H1 (cell line): ENCODE results near the gene GUCA2B. TPM values are rescaled to one million over a fixed set of nuclear protein-coding genes. Genes with fewer than 3 reads are reported as not detected.

Experiments
- CTCF ChIA-PET: fragments of 300-600 bp; sonication (Branson Sonifier 250); formaldehyde crosslinking; loops from one replicate; lab custom pipeline; 2021; ENCODE audit not compliant: partially characterized antibody; lab: Charles Lee
- POLR2A ChIA-PET: fragments of 300-600 bp; sonication (Branson Sonifier 250); formaldehyde crosslinking; loops from one replicate; lab custom pipeline; 2021; ENCODE audit warnings: inconsistent platforms; ENCODE audit not compliant: partially characterized antibody; lab: Charles Lee
- DNase-seq, 2 experiments: peaks; one replicate each; pipeline versions ENCODE4 v3.0.0 to v3.0.0-alpha.2; 2010 to 2022; ENCODE audit warnings: low spot score in 2 of 2, low read depth in 1 of 2, mixed read lengths in 1 of 2
- FAIRE-seq: peaks from 2 replicates; lab custom pipeline; 2011; peaks lifted over from hg19 to GRCh38; lab: Jason Lieb, UNC
- H2AFZ ChIP-seq: 2 replicates; pipeline ENCODE4 v1.8.1; 2012; ENCODE audit warnings: low read length, inconsistent platforms
- H2AK5ac ChIP-seq: 2 replicates; pipeline ENCODE4 v1.6.1; 2013; ENCODE audit warnings: low read depth, low read length
- H2BK120ac ChIP-seq: replicated peaks from 2 replicates; pipeline ENCODE3; 2013; ENCODE audit warnings: low read depth, low read length, inconsistent platforms
- H2BK12ac ChIP-seq: 2 replicates; pipeline ENCODE4 v1.6.1; 2013; ENCODE audit warnings: low read depth, low read length
- H2BK15ac ChIP-seq: 2 replicates; pipeline ENCODE4 v1.6.1; 2013; ENCODE audit warnings: low read length
- H2BK20ac ChIP-seq: 2 replicates; pipeline ENCODE4 v1.6.1; 2013; ENCODE audit warnings: low read length
- H2BK5ac ChIP-seq: 2 replicates; pipeline ENCODE4 v1.6.1; 2013; ENCODE audit warnings: low read depth, low read length
- H3K14ac ChIP-seq: 2 replicates; pipeline ENCODE4 v1.6.1; 2013; ENCODE audit warnings: inconsistent platforms; ENCODE audit not compliant: insufficient read length
- H3K18ac ChIP-seq: 2 replicates; pipeline ENCODE4 v1.6.1; 2013; ENCODE audit warnings: low read length; ENCODE audit errors: extremely low read depth
- H3K23ac ChIP-seq: 2 replicates; pipeline ENCODE4 v1.6.1; 2013; ENCODE audit warnings: inconsistent platforms; ENCODE audit not compliant: insufficient read length
- H3K23me2 ChIP-seq: 2 replicates; pipeline ENCODE4 v1.6.1; 2013; ENCODE audit warnings: low read depth, low read length
- H3K27ac ChIP-seq: 2 replicates; pipeline ENCODE4 v1.6.1; 2011; ENCODE audit warnings: low read depth, low read length, inconsistent platforms
- H3K27me3 ChIP-seq, 4 experiments: replicated peaks in 1 of 4; 1 replicate in 1 of 4; 2 replicates in 3 of 4; pipeline versions ENCODE4 v1.6.1 to v1.8.1; 2011 to 2013; ENCODE audit warnings: low read length in 3 of 4, mild to moderate bottlenecking in 3 of 4, inconsistent platforms in 2 of 4, mixed read lengths in 2 of 4, moderate library complexity in 1 of 4; ENCODE audit not compliant: control insufficient read depth in 3 of 4, insufficient read depth in 3 of 4; ENCODE audit errors: extremely low read depth in 1 of 4
- H3K36me3 ChIP-seq, 4 experiments: 2 replicates each; pipeline versions ENCODE4 v1.6.1 to v1.8.1; 2011 to 2013; ENCODE audit warnings: mild to moderate bottlenecking in 4 of 4, low read length in 3 of 4, moderate library complexity in 2 of 4, control low read depth in 1 of 4, inconsistent platforms in 1 of 4; ENCODE audit not compliant: insufficient read depth in 4 of 4, control insufficient read depth in 2 of 4
- H3K4ac ChIP-seq: replicated peaks from 2 replicates; pipeline ENCODE3; 2013; ENCODE audit warnings: low read length, low read depth, mixed read lengths, inconsistent platforms; ENCODE audit not compliant: insufficient read length
- H3K4me1 ChIP-seq, 4 experiments: replicated peaks in 1 of 4; 1 replicate in 1 of 4; 2 replicates in 3 of 4; pipeline versions ENCODE4 v1.6.1 to v1.8.1; 2011 to 2013; ENCODE audit warnings: low read length in 3 of 4, inconsistent platforms in 2 of 4, mixed read lengths in 1 of 4; ENCODE audit not compliant: insufficient read depth in 4 of 4, control insufficient read depth in 3 of 4
- H3K4me2 ChIP-seq, 2 experiments: 2 replicates each; pipeline versions ENCODE4 v1.6.1 to v1.8.1; 2011 to 2013; ENCODE audit warnings: low read depth in 2 of 2, low read length in 2 of 2, control low read depth in 1 of 2, inconsistent platforms in 1 of 2, mild to moderate bottlenecking in 1 of 2; ENCODE audit not compliant: insufficient read depth in 1 of 2
- H3K4me3 ChIP-seq, 4 experiments: fragments of 200-600, 300-600 bp in 1 of 4; sonication (generic), shearing (Covaris generic), sonication (Bioruptor Twin) in 1 of 4; 2 replicates each; pipeline versions ENCODE4 v1.5.1 to v1.8.1; 2011 to 2016; ENCODE audit warnings: low read length in 4 of 4, low read depth in 3 of 4, control low read depth in 2 of 4, inconsistent platforms in 2 of 4, mild to moderate bottlenecking in 2 of 4, mixed read lengths in 1 of 4, moderate library complexity in 1 of 4; ENCODE audit not compliant: insufficient read depth in 2 of 4; ENCODE audit errors: extremely low read depth in 1 of 4
- H3K56ac ChIP-seq: replicated peaks from 2 replicates; pipeline ENCODE3; 2013; ENCODE audit warnings: low read depth, mild to moderate bottlenecking, mixed read lengths, low read length, inconsistent platforms; ENCODE audit not compliant: insufficient read length
- H3K79me1 ChIP-seq: 2 replicates; pipeline ENCODE4 v1.6.1; 2013; ENCODE audit warnings: low read depth, low read length, control low read depth
- H3K79me2 ChIP-seq, 2 experiments: 2 replicates each; pipeline versions ENCODE4 v1.6.1 to v1.8.1; 2012 to 2013; ENCODE audit warnings: low read length in 2 of 2, mild to moderate bottlenecking in 2 of 2, inconsistent platforms in 1 of 2; ENCODE audit not compliant: insufficient read depth in 2 of 2, control insufficient read depth in 1 of 2
- H3K9ac ChIP-seq, 4 experiments: replicated peaks in 1 of 4; 1 replicate in 1 of 4; 2 replicates in 3 of 4; pipeline versions ENCODE4 v1.6.1 to v1.8.1; 2011 to 2013; ENCODE audit warnings: low read depth in 3 of 4, low read length in 3 of 4, control low read depth in 2 of 4, mild to moderate bottlenecking in 2 of 4, moderate library complexity in 2 of 4, inconsistent platforms in 1 of 4; ENCODE audit errors: extremely low read depth in 1 of 4
- H3K9me3 ChIP-seq, 2 experiments: 2 replicates each; pipeline versions ENCODE4 v1.6.1 to v1.8.1; 2012 to 2013; ENCODE audit warnings: mild to moderate bottlenecking in 2 of 2, moderate library complexity in 2 of 2, control low read depth in 1 of 2, inconsistent platforms in 1 of 2, low read depth in 1 of 2, low read length in 1 of 2, mixed read lengths in 1 of 2; ENCODE audit not compliant: insufficient read depth in 2 of 2
- H4K20me1 ChIP-seq, 2 experiments: replicated peaks in 1 of 2; 2 replicates each; pipeline versions ENCODE3 to v1.8.1; 2011 to 2013; ENCODE audit warnings: inconsistent platforms in 2 of 2, low read length in 2 of 2, mild to moderate bottlenecking in 1 of 2; ENCODE audit not compliant: insufficient read depth in 2 of 2, control insufficient read depth in 1 of 2
- H4K5ac ChIP-seq: 2 replicates; pipeline ENCODE4 v1.6.1; 2013; ENCODE audit warnings: low read length, low read depth, mixed read lengths, inconsistent platforms; ENCODE audit not compliant: insufficient read length
- H4K8ac ChIP-seq: 2 replicates; pipeline ENCODE4 v1.8.0; 2013; ENCODE audit warnings: mild to moderate bottlenecking, moderate library complexity, low read length, inconsistent platforms; ENCODE audit not compliant: insufficient read depth; ENCODE audit errors: extremely low read depth
- H4K91ac ChIP-seq: replicated peaks from 2 replicates; pipeline ENCODE3; 2013; ENCODE audit warnings: low read length, mixed read lengths, inconsistent platforms; ENCODE audit not compliant: insufficient read length
- BACH1 ChIP-seq: IDR thresholded peaks from 2 replicates; pipeline ENCODE4 v1.6.1; 2012; ENCODE audit warnings: low read length, improper control_type of control experiment
- BRCA1 ChIP-seq: IDR thresholded peaks from 2 replicates; pipeline ENCODE4 v1.6.1; 2012; ENCODE audit warnings: low read depth, low read length, improper control_type of control experiment
- CTCF ChIP-seq, 3 experiments: IDR thresholded peaks; 1 replicate in 2 of 3; 2 replicates in 1 of 3; pipeline versions ENCODE4 v1.5.1 to v1.6.1; 2011; ENCODE audit warnings: low read length in 3 of 3, mild to moderate bottlenecking in 3 of 3, inconsistent platforms in 2 of 3, low read depth in 1 of 3, moderate library complexity in 1 of 3; ENCODE audit not compliant: insufficient read depth in 1 of 3; ENCODE audit errors: control extremely low read depth in 1 of 3
- EP300 ChIP-seq, 2 experiments: IDR thresholded peaks; 1 replicate in 1 of 2; 2 replicates in 1 of 2; pipeline ENCODE4 v1.6.1; 2011 to 2012; ENCODE audit warnings: low read depth in 2 of 2, low read length in 2 of 2, mild to moderate bottlenecking in 2 of 2, borderline replicate concordance in 1 of 2, inconsistent platforms in 1 of 2, moderate library complexity in 1 of 2
- HDAC6 ChIP-seq: IDR thresholded peaks from one replicate; pipeline ENCODE4 v1.7.1; 2012; ENCODE audit warnings: low read depth, mild to moderate bottlenecking, inconsistent platforms, low read length, moderate library complexity
- JUN ChIP-seq: IDR thresholded peaks from 2 replicates; pipeline ENCODE4 v1.6.1; 2011; ENCODE audit warnings: low read depth, mild to moderate bottlenecking, improper control_type of control experiment, low read length
- JUND ChIP-seq: IDR thresholded peaks from 2 replicates; pipeline ENCODE4 v1.6.1; 2011; ENCODE audit warnings: mild to moderate bottlenecking, improper control_type of control experiment, low read length
- KDM4A ChIP-seq: IDR thresholded peaks from one replicate; pipeline ENCODE4 v1.7.1; 2012; ENCODE audit warnings: low read depth, mild to moderate bottlenecking, moderate library complexity, low read length, inconsistent platforms; ENCODE audit not compliant: severe bottlenecking
- KDM5A ChIP-seq: fragments of 200-600 bp; IDR thresholded peaks from 2 replicates; pipeline ENCODE4 v1.7.1; 2012; ENCODE audit warnings: mild to moderate bottlenecking, low read length, inconsistent platforms, mixed read lengths
- SIX5 ChIP-seq: IDR thresholded peaks from 2 replicates; pipeline ENCODE4 v1.6.1; 2011; ENCODE audit warnings: mild to moderate bottlenecking, low read depth, low read length
- SP2 ChIP-seq: IDR thresholded peaks from 2 replicates; pipeline ENCODE4 v1.6.1; 2012; ENCODE audit warnings: mild to moderate bottlenecking, low read length, inconsistent platforms
- SRF ChIP-seq: IDR thresholded peaks from 2 replicates; pipeline ENCODE4 v1.6.1; 2011; ENCODE audit warnings: mild to moderate bottlenecking, low read depth, low read length, moderate library complexity
- SUZ12 ChIP-seq: fragments of 200-600 bp; sonication (generic); IDR thresholded peaks from 2 replicates; pipeline ENCODE4 v1.6.1; 2012; ENCODE audit warnings: mild to moderate bottlenecking, inconsistent platforms, low read length, moderate library complexity, mixed read lengths
- WGBS, 2 experiments: shearing (Covaris generic) in 1 of 2; methylation state at CpG; one replicate each; pipeline versions ENCODE4 v1.1.6 to v1.1.7; 2013 to 2015; ENCODE audit warnings: low lambda C conversion rate in 2 of 2, mixed read lengths in 2 of 2, inconsistent platforms in 1 of 2, low coverage in 1 of 2, missing lambda C conversion rate in 1 of 2; ENCODE audit not compliant: insufficient replicate concordance in 2 of 2, insufficient coverage in 1 of 2, insufficient read length in 1 of 2; ENCODE audit errors: extremely low coverage in 1 of 2, missing lambda C conversion rate in 1 of 2; 5-methylcytosine and 5-hydroxymethylcytosine counted together
- polyA plus RNA-seq, 7 experiments: library from polyadenylated mRNA; depleted of rRNA in 3 of 7; stranded (reverse) in 5 of 7; unstranded in 2 of 7; fragments of >200 nt in 5 of 7; fragments of 200-250 nt in 2 of 7; gene quantifications; 1 replicate in 5 of 7; 2 replicates in 1 of 7; 4 replicates in 1 of 7; pipeline versions ENCODE4 v1.2.1 to v1.2.3, GENCODE V29; 2011 to 2013; ENCODE audit warnings: missing spikeins in 2 of 7, mixed read lengths in 2 of 7
- total RNA-seq: library from RNA; stranded (reverse); fragmentation: NEBNext Ultra II Directional; extraction: Animal tissue kit (Norgen Biotek cat#: 25700); gene quantifications from 2 replicates; pipeline ENCODE4 v1.2.1, GENCODE V29; 2021

The GUCA2B gene
- total and polyA plus RNA-seq, 2 of the 8 experiments (the other 6 are each of a cell fraction or from before 2014, with no cell fraction given), result not detected

DNA sequence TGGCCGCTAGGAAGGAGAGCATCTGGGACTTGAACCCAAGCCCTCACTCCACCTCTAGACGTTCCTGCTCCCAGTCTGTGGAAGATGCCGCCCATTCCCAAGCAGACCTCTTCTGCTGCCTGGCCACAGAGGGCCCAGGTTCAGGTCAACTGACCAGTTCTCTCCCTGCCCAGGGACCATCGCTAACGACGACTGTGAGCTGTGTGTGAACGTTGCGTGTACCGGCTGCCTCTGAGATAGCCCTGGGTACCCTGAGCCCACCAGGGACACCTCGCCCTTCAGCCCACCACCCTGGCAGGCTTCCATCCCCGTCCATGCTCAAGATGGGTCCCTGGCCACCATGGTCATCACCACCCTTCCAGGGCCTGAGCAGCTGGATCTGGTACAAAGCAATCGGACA is 2.2 kb downstream of the GUCA2B start:
- no peak overlapping the region for H4K8ac ChIP-seq
- H3K9ac ChIP-seq, result no peak overlapping the region
- no peaks in the 10 kb centered on the region for H3K36me3 ChIP-seq
- no peak overlapping the region for H2BK5ac ChIP-seq
- POLR2A ChIA-PET, result no interaction called here
- H2BK15ac ChIP-seq, result no peak overlapping the region
- H3K27me3 ChIP-seq, result no peaks in the 10 kb centered on the region
- H2AFZ ChIP-seq, result no peak overlapping the region
- H3K79me1 ChIP-seq, result no peaks in the 10 kb centered on the region
- H3K4me3 ChIP-seq, result no peak overlapping the region
- H2BK20ac ChIP-seq, result no peak overlapping the region
- no peak overlapping the region for H3K4ac ChIP-seq
- no peak overlapping the region for H2BK12ac ChIP-seq
- CTCF ChIA-PET, result interaction anchor here (2.1 to 6.7 kb wide), 2 partner anchors 9 to 17 kb away, joined by 14 to 50 read pairs; no protein-coding TSS in a partner anchor
- H2BK120ac ChIP-seq, result no peak overlapping the region
- H4K20me1 ChIP-seq, result no peaks in the 10 kb centered on the region
- H3K9me3 ChIP-seq, result no peaks in the 10 kb centered on the region
- 92% methylated on average over 12 of the region's 12 CpGs; no CpG with 5 or more reads in 1 of the 2 experiments for WGBS, 2 experiments
- H3K23ac ChIP-seq, result no peak overlapping the region
- no peak overlapping the region for H3K56ac ChIP-seq
- H4K91ac ChIP-seq, result no peak overlapping the region
- no peak for DNase-seq
- no peaks in the 10 kb centered on the region for H3K79me2 ChIP-seq
- no peak overlapping the region for H3K4me2 ChIP-seq
- FAIRE-seq, result no peak
- H3K18ac ChIP-seq, result no peak overlapping the region
- no peaks in the 10 kb centered on the region for H3K4me1 ChIP-seq
- no peak overlapping the region for H2AK5ac ChIP-seq
- H3K27ac ChIP-seq, result no peak overlapping the region
- no peaks in the 10 kb centered on the region; the same call in 1 of the 2 replicates for H3K23me2 ChIP-seq
- no peak overlapping the region for H4K5ac ChIP-seq
- H3K14ac ChIP-seq, result no peak overlapping the region
- no peak for TF ChIP-seq SP2
- TF ChIP-seq JUND, result no peak
- no peak for TF ChIP-seq EP300 (IDR thresholded peaks at IDR 0.05; ENCODE audit: borderline replicate concordance in 1 of 2, low read depth in 2 of 2, low read length in 2 of 2)
- no peak for TF ChIP-seq CTCF (IDR thresholded peaks at IDR 0.05; ENCODE audit: control extremely low read depth in 1 of 3, insufficient read depth in 1 of 3, low read depth in 1 of 3, low read length in 3 of 3)
- TF ChIP-seq BRCA1, result no peak
- no peak for TF ChIP-seq BACH1
- TF ChIP-seq SRF, result no peak
- no peak for TF ChIP-seq SUZ12
- TF ChIP-seq JUN, result no peak
- TF ChIP-seq SIX5, result no peak
- no peak for TF ChIP-seq HDAC6
- TF ChIP-seq KDM5A, result no peak
- TF ChIP-seq KDM4A, result no peak
